Cardiac fibroblast (primary cell): ENCODE data around the gene RYR3.

Experiments used
- DNase-seq, 2 donors: peaks; one replicate each; pipeline versions ENCODE4 v3.0.0 to v3.0.0-alpha.2; 2010; ENCODE audit warnings: low read depth in 2 of 2
- H3K4me3 ChIP-seq, 2 donors: replicated peaks in 1 of 2; 1 replicate in 1 of 2; 2 replicates in 1 of 2; pipeline ENCODE4 v1.5.1; 2011; ENCODE audit warnings: low read depth in 2 of 2, low read length in 2 of 2, mild to moderate bottlenecking in 2 of 2, moderate library complexity in 1 of 2
- TF ChIP-seq, protein P1 (sequence below): IDR thresholded peaks from one replicate; pipeline ENCODE4 v1.5.1; 2011; ENCODE audit warnings: low read depth, mild to moderate bottlenecking, low read length, inconsistent platforms

The RYR3 gene

DNA sequence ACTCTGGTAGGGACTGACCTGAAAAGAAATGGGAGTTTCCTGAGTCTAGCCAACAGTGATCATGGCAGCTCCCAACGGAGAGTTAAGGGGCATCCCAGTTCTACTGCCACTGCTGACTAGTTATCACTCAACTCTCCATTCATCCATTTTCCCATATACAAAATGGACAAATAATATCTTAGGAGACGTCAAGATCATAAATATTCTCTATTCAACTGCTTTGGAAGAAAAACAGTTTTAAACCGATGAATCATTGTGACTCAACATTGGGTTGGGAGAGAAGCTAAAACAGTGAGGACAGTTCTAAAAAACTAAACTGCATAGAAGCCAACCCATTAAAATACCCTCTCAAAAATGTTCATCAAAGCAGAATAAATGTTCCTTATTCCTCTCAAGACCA lies 600.0 kb downstream of the RYR3 start:
- TF ChIP-seq, protein P1, sequence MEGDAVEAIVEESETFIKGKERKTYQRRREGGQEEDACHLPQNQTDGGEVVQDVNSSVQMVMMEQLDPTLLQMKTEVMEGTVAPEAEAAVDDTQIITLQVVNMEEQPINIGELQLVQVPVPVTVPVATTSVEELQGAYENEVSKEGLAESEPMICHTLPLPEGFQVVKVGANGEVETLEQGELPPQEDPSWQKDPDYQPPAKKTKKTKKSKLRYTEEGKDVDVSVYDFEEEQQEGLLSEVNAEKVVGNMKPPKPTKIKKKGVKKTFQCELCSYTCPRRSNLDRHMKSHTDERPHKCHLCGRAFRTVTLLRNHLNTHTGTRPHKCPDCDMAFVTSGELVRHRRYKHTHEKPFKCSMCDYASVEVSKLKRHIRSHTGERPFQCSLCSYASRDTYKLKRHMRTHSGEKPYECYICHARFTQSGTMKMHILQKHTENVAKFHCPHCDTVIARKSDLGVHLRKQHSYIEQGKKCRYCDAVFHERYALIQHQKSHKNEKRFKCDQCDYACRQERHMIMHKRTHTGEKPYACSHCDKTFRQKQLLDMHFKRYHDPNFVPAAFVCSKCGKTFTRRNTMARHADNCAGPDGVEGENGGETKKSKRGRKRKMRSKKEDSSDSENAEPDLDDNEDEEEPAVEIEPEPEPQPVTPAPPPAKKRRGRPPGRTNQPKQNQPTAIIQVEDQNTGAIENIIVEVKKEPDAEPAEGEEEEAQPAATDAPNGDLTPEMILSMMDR: no peak

DNA sequence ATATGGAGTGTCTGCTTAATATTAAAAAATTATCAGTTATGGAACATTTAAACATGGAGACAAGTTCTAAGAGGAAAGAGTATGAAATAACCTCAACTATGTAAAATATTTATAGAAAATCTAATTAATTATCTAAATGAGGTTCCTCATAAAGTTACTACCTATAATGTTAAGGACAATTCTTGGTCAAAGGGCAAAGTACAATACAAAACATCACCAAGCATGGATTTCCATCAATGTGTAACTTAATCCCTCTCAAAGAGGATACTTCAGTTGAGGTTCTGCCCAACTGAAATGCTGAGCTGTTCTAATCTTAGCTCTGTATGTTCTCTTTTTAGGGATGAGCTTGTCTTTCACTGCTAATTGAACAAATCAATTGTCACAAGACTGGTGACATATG lies 601.6 kb downstream of the RYR3 start:
- DNase-seq: no peak
- TF ChIP-seq, protein P1: no peak
- no peak overlapping the region for H3K4me3 ChIP-seq

More for the DNA sequence above, 600.0 kb downstream of the RYR3 start:
- peak in 1 of 2 donors; percentile 69 for DNase-seq
- H3K4me3 ChIP-seq: no peak overlapping the region

DNA sequence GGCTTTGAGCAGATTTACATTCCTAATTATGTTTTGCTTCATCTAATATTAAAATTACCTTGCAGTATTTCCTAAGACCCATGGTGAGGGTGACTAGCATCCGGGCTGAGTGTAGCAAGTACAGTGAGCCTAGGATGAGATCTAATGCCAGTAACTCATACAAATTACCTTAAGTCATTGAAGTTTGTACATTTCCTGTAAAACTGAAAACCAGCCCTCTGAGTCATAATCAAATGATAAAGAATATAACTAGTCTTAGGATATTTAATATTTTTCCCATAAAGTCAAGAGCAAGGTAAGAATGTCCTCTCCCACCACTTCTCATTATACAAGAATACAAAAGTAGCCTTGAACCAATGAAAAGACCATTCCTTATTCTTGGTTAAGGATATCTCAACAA lies 602.7 kb downstream of the RYR3 start:
- TF ChIP-seq, protein P1: no peak
- H3K4me3 ChIP-seq: no peak overlapping the region
- peak; percentile 22 to 68 for DNase-seq
